HG03045 (cell line): ENCODE measurements around the gene ZNF565.
"Not testable (repeated sequence)": the region's sequence is repeated elsewhere in the genome, so short reads cannot be mapped to it uniquely, and the experiment has no call there.

Experiments used
- ATAC-seq: cut with Tn5 transposase; IDR thresholded peaks from one replicate; pipeline ENCODE4 v1.9.1; 2021; ENCODE audit warnings: mild to moderate bottlenecking, moderate library complexity; ENCODE audit not compliant: unreplicated experiment

Gene ZNF565

DNA sequence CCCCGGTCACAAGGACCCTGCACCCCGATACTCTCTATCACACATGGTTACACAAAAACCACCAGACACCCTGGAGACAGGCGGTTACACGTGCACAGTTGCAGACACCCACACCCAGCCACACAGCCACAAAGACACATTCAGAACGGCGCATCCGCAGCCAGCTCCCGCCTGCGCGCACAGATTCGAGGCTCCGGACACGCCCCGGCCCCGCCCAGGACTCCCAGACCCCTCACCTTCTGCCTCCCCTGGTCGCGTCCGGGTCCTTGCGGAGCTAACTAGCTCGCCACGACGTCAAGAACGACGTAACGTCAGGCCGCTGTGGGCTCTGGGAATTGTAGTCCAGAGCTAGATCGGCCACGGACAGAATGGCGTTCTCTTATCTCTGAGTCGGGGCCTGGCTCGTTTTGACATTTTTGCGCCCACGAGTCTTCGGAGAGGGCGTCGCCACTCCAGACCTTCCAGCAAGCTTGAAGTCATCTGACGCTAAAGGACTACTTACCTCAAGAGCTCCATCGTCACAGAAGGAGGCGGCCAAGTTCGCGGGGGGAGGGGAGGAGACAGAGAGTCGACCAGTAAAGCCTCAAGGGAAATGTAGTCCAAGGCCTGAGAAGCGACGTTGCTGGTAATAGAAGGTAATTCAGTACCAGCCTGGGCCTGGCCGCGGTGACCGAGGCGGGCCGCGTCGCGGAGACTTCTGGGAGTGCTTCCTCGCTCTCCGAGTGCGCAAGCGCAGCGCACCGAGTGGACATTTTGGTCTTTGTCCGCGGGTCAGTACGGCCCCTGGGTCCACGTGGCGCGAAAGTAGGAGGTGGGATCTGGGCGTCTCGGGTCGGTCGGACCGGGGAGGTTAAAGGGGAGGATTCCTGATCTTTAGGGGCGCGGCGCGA lies at the start of gene ZNF565, which contains the start of gene ZNF146:
ZNF565 (minus strand) TSS at position 280 of the 890 bp plus-strand sequence. CDS start 12,680 bp downstream, outside the sequence.
ZNF146 (plus strand) TSS at position 721 of the 890 bp plus-strand sequence. CDS start 21,335 bp downstream, outside the sequence.
- peak; percentile 90 for ATAC-seq

DNA sequence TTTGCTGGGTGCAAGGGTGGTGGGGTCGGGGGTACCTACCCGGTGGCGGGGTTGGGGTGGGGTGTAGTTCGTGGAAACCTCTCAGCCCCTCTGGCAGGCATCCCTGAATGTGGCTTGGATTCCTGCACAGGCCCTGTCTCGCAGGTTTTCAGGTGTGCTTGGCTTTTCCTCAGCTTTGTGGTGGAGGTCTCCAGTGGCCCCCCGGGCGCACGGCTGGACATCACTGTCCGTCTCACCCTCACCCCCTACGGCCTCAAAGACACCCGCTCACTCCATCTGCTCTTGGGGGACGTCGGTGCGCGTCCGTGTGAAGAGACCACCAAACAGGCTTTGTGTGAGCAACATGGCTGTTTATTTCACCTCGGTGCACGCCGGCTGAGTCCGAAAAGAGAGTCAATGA lies 44.7 kb upstream of the ZNF565 start:
- ATAC-seq: no peak

DNA sequence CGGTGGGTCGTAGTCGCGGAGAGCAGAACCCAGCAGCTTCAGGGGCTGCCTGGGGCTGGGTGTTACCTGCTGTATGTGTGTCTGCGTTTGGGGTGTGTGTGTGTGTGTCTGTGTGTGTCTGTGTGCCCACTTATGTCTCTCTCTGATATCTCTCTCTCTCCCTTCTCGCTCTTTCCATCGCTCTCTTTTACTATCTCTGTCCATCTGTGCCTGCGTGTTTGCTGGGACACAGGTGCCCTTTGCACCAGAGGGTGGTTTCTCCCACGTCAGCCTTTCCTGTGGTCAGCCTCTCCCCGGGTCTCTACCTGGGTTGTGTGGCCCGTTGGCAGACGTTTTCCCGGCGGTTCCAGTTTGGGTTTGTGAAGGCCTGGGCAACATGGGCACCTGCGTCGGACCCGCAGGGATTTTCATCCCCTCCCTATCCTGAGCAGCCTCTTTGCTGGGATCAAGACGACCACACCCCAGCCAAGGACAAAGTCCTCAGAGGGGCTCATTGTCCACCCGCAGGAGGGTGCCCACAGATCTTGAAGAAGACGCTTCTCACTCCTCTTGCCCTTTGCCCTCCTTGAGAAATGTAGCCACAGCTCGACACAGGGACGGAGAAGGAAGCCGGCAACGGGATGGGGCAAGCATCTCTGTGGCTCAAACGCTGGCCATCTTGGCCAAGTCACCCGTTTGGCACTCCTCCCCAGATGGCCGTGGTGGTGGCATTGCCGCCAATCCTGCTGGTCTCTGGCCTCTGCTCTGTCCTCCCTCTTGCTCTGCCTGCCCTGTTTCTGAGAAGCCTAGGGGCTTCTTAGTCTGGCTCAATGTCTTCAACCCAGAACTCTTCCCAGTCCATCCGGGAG lies 43.8 kb upstream of the ZNF565 start:
- ATAC-seq: no peak

DNA sequence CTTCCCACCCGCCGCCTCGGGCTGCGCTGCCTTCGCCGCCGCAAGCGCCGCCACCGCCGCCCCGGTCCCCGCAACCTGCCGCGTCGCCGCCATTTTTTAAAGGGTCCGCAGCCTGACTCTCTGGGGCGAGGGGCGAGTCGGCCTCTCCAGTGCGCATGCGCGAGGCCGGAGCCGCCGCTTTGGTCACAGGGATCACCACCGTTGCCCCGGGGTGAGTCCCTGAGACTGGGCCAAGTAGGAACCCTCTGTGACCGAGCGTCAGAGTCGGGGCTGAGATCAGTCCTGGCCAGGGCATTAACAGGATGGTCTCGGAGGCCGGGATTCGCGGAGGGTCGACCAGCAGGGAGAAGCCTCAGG lies 43.0 kb upstream of the ZNF565 start:
- ATAC-seq: no peak

- ATAC-seq: no peak
Observed at GRCh38 chr19:36256853-36257519, 42.5 kb upstream of the ZNF565 start.

DNA sequence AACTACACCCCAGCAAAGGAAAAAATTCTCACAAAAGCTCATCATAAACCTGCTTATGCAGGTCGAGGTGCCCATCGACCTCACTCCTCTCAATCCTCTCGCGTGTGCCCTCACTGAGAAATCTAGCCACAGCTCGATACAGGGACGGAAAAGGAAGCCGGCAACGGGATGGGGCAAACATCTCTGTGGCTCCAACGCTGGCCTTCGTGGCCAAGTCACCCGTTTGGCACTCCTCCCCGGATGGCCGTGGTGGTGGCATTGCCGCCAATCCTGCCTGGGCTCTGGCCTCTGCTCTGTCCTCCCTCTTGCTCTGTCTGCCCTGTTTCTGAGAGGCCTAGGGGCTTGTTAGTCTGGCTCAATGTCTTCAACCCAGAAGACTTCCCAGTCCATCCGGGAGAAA lies 41.6 kb upstream of the ZNF565 start:
- ATAC-seq: no peak

- ATAC-seq: no peak
Observed at GRCh38 chr19:36255316-36255715, 40.9 kb upstream of the ZNF565 start.

GRCh38 chr19:36254848-36255247 lies 40.4 kb upstream of the ZNF565 start:
- no peak for ATAC-seq

- ATAC-seq: no peak
Observed at GRCh38 chr19:36252047-36252446, 37.6 kb upstream of the ZNF565 start.

DNA sequence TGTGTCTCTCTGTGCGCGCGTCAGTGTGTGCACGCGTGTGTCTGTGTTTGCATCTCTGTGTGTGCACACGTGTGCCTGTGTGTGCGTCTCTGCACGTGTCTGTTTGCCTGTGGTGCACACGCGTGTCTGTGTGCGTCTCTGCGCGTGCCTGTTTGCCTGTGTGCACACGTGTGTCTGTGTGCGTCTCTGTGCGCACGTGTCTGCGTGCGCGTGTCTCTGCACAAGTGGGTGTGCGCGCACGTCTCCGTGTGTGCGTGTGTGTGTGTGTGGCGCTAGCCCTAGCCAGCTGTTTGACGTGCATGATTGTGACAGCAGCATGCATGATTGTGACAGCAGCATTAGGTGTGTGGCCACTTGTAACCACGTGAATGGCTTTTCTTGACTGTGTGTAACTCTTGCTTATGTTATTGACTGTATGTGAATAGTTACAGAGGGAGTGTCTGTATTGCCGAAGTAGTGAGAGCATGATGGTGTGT lies 31.6 kb upstream of the ZNF565 start:
- ATAC-seq: no peak

DNA sequence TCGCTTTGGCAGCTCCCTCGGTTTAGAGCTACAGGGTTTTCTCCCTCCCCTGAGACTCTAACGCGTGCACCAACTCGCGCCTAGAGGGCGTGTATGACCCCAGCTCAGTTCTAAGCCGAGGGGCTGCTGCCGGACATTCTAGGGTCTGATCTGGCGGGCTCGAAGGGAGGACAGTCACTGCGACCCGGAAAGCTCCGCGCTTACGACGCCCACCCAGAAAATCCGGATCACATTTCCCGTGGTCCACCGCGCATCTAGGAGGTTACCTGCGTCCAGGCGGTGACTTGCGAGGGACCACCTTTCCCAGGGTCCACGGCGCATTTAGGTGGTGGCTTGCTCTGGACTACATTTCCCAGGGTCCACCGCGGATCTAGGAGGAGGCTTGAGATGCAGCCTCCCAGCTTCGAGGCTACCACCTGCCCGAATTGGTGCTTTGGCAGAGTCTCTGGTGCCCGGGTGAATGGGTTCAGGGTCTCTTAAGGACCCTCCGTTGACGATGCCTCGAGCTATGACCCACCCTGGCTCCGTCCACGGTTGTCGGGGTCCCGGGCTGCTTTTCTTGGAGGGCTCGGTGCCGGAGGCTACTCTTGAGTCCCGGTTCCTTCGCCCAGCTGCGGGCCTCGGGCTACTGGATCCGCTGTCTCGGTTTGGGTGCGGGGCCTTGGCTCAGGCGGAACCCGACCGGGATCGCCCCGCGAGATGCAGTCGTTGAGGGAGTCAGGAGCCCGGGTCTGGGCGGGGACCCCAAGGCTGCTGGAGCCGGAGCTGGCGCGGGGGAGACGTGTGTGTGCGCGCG lies 30.9 kb upstream of the ZNF565 start:
- ATAC-seq: no peak

DNA sequence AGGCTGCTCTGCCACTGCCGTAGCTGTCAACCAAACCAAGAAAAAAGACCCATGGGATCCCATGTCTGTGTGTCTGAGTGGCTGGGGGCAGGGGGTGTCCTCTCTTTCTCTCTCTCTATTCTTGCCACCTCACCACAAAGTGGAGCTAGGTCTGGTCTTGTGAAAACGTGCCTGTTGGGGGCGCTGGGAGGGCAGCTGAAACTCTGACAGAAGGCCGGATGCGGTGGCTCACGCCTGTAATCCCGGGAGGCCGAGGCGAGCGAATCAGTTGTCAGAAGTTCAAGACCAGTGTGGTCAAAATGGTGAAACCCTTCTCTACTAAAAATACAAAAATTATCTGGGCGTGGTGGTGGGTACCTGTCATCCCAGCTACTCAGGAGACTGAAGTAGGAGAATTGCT lies 29.6 kb upstream of the ZNF565 start:
- ATAC-seq: no peak

- no peak for ATAC-seq
Observed at GRCh38 chr19:36236946-36237310, 22.5 kb upstream of the ZNF565 start.

- no peak for ATAC-seq
Observed at GRCh38 chr19:36236304-36236945, 22.0 kb upstream of the ZNF565 start.

GRCh38 chr19:36233626-36234025 lies 19.2 kb upstream of the ZNF565 start:
- ATAC-seq: not testable (repeated sequence)

GRCh38 chr19:36225219-36225892 lies 10.9 kb upstream of the ZNF565 start:
- ATAC-seq: no peak

GRCh38 chr19:36222503-36222902 lies 8.0 kb upstream of the ZNF565 start:
- no peak for ATAC-seq

- no peak for ATAC-seq
Observed at GRCh38 chr19:36221474-36221873, 7.0 kb upstream of the ZNF565 start.
